Measurements from ENCODE around the gene KRT83. TPM values are rescaled to one million over a fixed set of nuclear protein-coding genes. Genes with fewer than 3 reads are reported as not detected.
"Not testable (repeated sequence)": the region's sequence is repeated elsewhere in the genome, so short reads cannot be mapped to it uniquely, and the experiment has no call there.

KRT83 gene
- total RNA-seq, 2 donors from 2014 or later = not detected

DNA sequence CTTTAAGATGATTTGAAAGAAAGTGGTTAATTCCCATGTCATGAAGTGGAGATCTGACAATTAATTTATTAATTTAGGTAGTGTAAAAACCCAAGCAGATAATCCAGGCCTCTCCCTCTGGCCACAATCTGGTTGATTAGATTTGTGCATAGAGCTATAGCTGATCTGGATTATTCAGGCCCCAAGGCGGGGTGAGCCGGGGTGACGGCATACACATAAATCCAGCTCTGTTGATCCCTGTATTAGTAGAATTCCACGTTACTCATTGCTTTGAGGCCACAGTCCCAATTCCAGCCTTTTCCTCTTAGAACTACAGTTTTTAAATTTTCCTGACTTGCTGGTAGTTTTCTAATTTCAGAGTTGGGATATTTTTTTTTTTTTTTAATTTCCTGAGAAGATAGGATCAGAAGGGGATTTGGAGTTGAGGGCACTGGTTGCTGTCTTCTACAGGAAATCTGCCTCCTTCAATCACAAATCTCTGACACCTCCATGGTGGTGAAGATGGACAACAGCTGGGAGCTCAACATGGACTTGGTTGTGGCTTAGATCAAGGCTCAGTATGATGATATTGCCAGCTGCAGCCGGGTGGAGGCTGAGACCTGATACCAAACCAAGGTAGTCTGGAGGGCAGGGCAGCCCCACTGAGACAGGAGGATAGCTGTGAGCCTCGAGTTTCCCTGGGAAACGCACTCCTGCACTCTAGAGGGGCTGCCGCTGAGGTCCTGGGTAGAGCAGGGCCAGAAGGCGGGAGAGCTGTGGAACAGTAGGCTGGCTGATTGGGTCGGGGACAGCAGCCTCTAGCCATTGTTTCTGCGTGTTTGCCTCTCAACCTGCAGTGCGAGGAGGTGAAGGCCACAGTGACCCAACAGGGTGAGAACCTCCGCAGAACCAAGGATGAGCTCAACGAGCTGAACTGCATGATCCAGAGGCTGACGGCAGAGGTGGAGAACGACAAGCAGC lies 26.6 kb upstream of the KRT83 start:
- no peaks in the 10 kb centered on the region for H3K36me3 Mint-ChIP-seq
- no peaks in the 10 kb centered on the region for H3K9me3 Mint-ChIP-seq
- H3K27ac Mint-ChIP-seq = no peak overlapping the region
- ATAC-seq (no peak), DNase-seq (ENCODE audit: low spot score) (peak; percentile 31)
- peaks cover 15 to 16% of the 10 kb centered on the region in 2 donors for H3K4me1 Mint-ChIP-seq (ENCODE audit: low read depth in 2 of 2)
- H3K27me3 Mint-ChIP-seq = peaks cover 26 to 35% of the 10 kb centered on the region in 2 donors
- H3K4me3 Mint-ChIP-seq = no peak overlapping the region

DNA sequence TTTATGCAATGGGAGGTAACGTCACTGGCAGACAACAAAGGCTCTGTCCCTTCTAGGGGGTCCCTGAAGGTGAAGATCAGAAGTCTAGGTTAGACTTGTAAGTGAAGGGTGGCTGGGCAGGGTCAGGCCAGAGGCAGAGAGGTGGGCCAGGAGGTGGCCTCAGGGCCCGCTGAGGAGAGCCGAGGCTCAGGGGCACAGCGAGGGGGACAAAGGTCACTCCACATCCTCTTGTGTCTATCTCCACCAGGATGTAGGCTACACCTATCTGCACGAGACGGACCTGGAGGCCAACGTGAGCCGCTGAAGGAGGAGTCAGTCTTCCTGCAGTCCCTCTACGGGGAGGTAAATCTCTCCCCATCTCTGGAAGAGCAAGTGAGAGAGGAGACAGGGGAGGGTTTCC lies 25.8 kb upstream of the KRT83 start:
- no peaks in the 10 kb centered on the region for H3K36me3 Mint-ChIP-seq
- DNase-seq (ENCODE audit: low spot score) = peak; percentile 49

DNA sequence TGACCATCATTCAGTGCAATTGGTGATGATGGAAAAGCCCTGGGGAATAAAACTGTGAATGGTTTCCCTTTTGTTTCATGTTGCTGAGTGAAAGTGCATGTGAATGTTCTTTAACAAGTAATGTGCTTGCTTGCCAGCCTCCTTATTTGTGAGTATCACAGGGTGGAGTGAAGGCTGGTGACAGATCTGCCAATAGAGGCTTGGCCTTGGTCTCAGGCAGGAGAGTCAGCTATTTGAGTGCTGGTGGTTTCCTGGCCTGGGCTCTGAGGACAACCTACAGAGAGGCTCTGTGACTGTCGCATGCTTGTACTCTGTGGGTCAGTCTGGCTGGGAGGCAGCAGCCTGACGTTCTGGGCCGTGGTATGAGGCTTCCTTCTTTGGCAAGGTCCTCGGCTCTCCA lies 25.4 kb upstream of the KRT83 start:
- H3K9me3 Mint-ChIP-seq = no peaks in the 10 kb centered on the region
- DNase-seq (ENCODE audit: low spot score) = peak; percentile 1
- H3K36me3 Mint-ChIP-seq = no peaks in the 10 kb centered on the region
- ATAC-seq = no peak
- peaks cover 5 to 7% of the 10 kb centered on the region in 2 donors for H3K4me1 Mint-ChIP-seq (ENCODE audit: low read depth in 2 of 2)
- H3K4me3 Mint-ChIP-seq = no peak overlapping the region
- H3K27ac Mint-ChIP-seq = no peak overlapping the region
- H3K27me3 Mint-ChIP-seq = peaks cover 28 to 30% of the 10 kb centered on the region in 2 donors

More for the DNA sequence above, 25.8 kb upstream of the KRT83 start:
- H3K27ac Mint-ChIP-seq = no peak overlapping the region
- peaks cover 9 to 11% of the 10 kb centered on the region in 2 donors for H3K4me1 Mint-ChIP-seq (ENCODE audit: low read depth in 2 of 2)
- ATAC-seq = no peak
- H3K27me3 Mint-ChIP-seq = peaks cover 26 to 34% of the 10 kb centered on the region in 2 donors
- H3K9me3 Mint-ChIP-seq = no peaks in the 10 kb centered on the region
- H3K4me3 Mint-ChIP-seq = no peak overlapping the region

DNA sequence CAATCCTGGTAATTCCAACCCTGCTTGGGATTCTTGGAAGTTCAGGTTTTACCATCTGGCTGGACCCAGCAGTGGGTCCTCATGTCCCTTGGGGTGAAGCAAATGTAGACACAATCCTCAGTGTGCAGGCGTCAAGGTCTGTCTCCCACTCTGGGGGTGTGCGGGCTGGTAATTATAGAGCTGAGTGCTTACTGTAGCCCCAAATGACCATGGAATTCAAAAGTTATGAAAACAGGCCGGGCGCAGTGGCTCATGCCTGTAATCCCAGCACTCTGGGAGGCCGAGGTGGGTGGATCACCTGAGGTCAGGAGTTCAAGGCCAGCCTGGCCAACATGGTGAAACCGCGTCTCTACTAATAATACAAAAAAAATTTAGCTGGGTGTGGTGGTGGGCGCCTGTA lies 23.8 kb upstream of the KRT83 start:
- H3K9me3 Mint-ChIP-seq; H3K36me3 Mint-ChIP-seq; ATAC-seq; H3K27ac Mint-ChIP-seq; H3K4me3 Mint-ChIP-seq; H3K4me1 Mint-ChIP-seq (ENCODE audit: low read depth in 2 of 2): not testable (repeated sequence)
- H3K27me3 Mint-ChIP-seq = peaks cover 23 to 28% of the 10 kb centered on the region in 2 donors
- peak; percentile 20 for DNase-seq (ENCODE audit: low spot score)

DNA sequence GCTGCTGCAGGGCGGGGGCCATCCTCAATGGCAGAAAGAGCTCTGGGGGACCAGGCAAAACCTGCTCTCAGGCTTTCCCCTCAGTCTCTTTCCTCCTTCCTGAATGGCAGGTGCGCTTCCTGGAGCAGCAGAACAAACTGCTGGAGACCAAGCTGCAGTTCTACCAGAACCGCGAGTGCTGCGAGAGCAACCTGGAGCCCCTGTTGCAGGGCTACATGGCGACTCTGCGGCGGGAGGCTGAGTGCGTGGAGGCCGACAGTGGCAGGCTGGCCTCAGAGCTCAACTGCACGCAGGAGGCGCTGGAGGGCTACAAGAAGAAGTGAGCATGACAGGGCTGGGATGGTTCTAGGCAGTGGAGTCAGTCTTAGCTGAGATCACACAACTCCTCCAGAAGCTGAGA lies 22.9 kb upstream of the KRT83 start:
- H3K27me3 Mint-ChIP-seq = peaks cover 23 to 31% of the 10 kb centered on the region in 2 donors
- H3K36me3 Mint-ChIP-seq = no peaks in the 10 kb centered on the region
- ATAC-seq (no peak), DNase-seq (ENCODE audit: low spot score) (peak; percentile 60)
- H3K4me1 Mint-ChIP-seq (ENCODE audit: low read depth in 2 of 2) = no peaks in the 10 kb centered on the region
- no peak overlapping the region for H3K4me3 Mint-ChIP-seq
- no peak overlapping the region for H3K27ac Mint-ChIP-seq
- H3K9me3 Mint-ChIP-seq = no peaks in the 10 kb centered on the region

DNA sequence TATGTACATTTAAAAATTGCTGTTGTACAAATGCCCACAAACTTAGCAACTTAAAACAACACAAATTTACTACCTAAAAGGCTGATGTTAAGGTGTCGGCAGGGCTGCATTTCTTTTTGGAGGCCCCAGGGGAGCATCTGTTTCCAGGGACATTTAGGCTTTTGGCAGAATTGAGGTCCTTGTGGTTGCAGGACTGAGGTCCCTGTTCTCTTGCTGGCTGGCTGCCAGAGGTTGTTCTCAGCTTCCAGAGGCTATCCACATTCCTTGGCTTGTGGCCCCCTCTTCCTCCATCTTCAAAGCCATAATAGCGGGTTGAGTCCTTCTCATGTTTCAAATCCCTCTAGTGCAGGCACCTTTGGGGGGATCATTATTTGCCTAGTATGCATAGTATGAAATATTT lies 22.4 kb upstream of the KRT83 start:
- peaks cover 0 to 3% of the 10 kb centered on the region in 2 donors for H3K4me1 Mint-ChIP-seq (ENCODE audit: low read depth in 2 of 2)
- H3K27ac Mint-ChIP-seq = no peak overlapping the region
- DNase-seq (ENCODE audit: low spot score) (no peak), ATAC-seq (no peak)
- no peaks in the 10 kb centered on the region for H3K9me3 Mint-ChIP-seq
- H3K36me3 Mint-ChIP-seq = no peaks in the 10 kb centered on the region
- no peak overlapping the region for H3K4me3 Mint-ChIP-seq
- peaks cover 24 to 31% of the 10 kb centered on the region in 2 donors for H3K27me3 Mint-ChIP-seq

DNA sequence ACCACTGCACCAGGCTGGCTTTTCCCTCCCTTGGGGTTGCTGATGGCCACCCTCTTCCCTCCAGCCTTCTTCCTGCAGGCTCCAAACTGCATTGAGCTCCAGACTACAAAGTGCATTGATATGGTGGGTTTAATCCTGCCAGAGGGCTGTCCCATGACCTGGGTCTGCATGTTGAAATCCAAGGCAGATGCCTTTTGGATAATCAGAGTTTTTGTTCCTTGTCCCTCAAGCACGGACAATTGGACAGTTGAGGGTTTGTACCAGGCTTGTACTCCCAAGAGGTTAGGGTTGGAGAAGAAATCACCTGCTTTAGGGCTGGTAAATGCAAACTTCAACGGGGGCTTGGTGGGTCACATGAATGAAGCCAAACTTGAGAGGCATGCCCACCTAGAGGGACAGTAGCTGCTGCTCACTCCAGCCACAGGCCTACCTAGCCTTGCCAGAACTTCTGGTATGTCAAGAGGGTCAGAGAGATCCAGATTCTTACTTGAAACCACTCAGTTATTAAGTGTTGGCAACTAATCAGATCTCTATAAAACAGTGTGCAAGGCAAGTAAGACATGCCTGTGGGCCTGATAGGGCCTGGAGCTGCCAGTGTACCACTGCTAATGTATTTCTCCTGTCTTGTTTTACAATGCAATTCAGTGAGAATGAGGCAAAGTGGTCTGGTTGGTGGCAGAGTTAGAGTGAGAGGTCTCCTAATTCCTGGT lies 21.7 kb upstream of the KRT83 start:
- ATAC-seq = no peak
- DNase-seq (ENCODE audit: low spot score) = peak; percentile 34
- H3K9me3 Mint-ChIP-seq = no peaks in the 10 kb centered on the region
- no peak overlapping the region for H3K27ac Mint-ChIP-seq
- no peaks in the 10 kb centered on the region for H3K36me3 Mint-ChIP-seq
- peaks cover 0 to 3% of the 10 kb centered on the region in 2 donors for H3K4me1 Mint-ChIP-seq (ENCODE audit: low read depth in 2 of 2)
- no peak overlapping the region for H3K4me3 Mint-ChIP-seq
- peaks cover 25 to 30% of the 10 kb centered on the region in 2 donors for H3K27me3 Mint-ChIP-seq

DNA sequence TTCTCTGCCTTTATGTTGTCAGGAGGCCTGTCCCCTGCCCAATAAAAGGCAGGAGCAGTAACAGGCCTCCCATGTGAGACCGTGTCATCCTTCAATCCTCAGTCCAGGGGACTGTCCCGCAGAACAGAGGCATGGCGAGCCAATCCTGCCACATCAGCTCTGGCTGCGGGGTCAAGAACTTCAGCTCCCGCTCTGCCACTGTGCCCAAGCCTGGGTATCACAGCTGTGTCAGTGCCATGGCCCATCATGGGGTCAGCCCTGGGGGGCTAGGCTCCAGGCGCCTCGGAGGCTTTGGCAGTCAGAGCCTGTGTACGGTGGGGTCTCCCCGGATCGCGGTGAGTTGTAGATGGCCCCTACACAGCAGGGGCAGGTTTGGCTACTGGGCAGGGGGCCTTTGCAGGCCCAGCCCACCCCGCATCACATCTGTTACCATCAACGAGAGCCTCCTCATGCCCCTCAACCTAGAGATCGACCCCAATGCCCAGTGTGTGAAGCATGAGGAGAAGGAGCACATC lies 19.9 kb upstream of the KRT83 start:
- H3K4me1 Mint-ChIP-seq (ENCODE audit: low read depth in 2 of 2) = peaks cover 7 to 8% of the 10 kb centered on the region in 2 donors
- ATAC-seq (peak in 1 of 2 donors; percentile 40), DNase-seq (ENCODE audit: low spot score) (peak; percentile 18)
- no peak overlapping the region for H3K27ac Mint-ChIP-seq
- H3K9me3 Mint-ChIP-seq = no peaks in the 10 kb centered on the region
- H3K4me3 Mint-ChIP-seq = no peak overlapping the region
- H3K36me3 Mint-ChIP-seq = no peaks in the 10 kb centered on the region
- peaks cover 27 to 42% of the 10 kb centered on the region in 2 donors for H3K27me3 Mint-ChIP-seq

DNA sequence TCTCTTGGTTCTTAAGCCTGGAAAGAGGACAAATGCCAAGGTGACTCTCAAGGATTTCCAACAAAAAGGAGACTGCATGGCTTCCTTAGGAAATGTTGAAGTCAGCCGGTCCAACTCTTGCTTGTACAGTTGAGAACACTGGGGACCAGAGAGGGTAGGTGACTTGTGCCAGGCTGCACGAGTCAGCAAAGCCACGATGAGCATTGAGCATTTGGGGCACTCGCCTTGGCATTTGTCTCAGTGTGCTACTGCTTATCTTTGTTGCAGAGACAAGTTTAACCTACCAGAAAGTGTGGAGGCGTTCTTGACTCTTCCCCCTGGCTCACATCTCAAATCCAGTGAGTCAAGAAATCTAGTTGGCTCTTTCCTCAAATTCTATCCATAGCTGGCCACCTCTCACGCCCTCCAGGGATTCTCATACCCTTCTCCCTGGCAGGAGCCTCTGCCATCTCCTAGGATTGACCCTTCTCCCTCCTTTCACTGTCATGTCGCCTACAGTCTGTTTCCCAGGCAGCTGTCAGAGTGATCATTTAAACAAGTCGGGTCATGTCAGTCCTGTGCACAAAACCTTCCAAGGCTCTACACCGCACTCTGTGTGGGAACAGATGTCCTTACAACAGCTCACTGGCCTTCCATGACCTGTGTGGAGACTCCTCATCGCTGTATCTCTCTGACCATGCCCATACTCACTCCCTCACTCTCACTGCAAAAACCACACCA lies 17.2 kb upstream of the KRT83 start:
- ATAC-seq (no peak), DNase-seq (ENCODE audit: low spot score) (no peak)
- Mint-ChIP-seq H3K4me3 (no peak overlapping the region), H3K9me3 (no peaks in the 10 kb centered on the region), H3K4me1 (ENCODE audit: low read depth in 2 of 2) (peaks cover 7 to 8% of the 10 kb centered on the region in 2 donors), H3K27ac (peak overlapping the region in 1 of 2 donors; percentile 14), H3K36me3 (no peaks in the 10 kb centered on the region), H3K27me3 (peaks cover 26 to 37% of the 10 kb centered on the region in 2 donors)

DNA sequence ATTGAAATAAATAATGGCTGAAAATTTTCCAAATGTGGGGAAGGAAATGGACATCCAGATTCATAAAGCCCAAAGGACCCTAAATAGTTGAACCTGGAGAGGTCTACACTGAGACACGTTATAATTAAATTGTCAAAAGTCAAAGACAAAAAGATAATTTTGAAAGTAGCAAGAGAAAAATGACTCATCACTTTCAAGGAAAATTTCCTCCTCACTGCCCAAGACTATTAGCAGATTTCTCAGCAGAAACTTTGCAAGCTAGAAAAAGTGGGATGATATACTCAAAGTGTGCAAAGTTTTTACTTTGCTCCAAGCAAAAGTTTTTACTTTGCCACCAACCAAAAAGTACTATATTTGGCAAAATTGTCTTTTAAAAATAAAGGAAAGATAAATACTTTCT lies 15.9 kb upstream of the KRT83 start:
- H3K27ac Mint-ChIP-seq = no peak overlapping the region
- peak overlapping the region; percentile 31 for H3K4me3 Mint-ChIP-seq
- peaks cover 7 to 8% of the 10 kb centered on the region in 2 donors for H3K4me1 Mint-ChIP-seq (ENCODE audit: low read depth in 2 of 2)
- no peaks in the 10 kb centered on the region for H3K9me3 Mint-ChIP-seq
- no peaks in the 10 kb centered on the region for H3K36me3 Mint-ChIP-seq
- DNase-seq (ENCODE audit: low spot score) (no peak), ATAC-seq (no peak)
- peaks cover 29 to 45% of the 10 kb centered on the region in 2 donors for H3K27me3 Mint-ChIP-seq

DNA sequence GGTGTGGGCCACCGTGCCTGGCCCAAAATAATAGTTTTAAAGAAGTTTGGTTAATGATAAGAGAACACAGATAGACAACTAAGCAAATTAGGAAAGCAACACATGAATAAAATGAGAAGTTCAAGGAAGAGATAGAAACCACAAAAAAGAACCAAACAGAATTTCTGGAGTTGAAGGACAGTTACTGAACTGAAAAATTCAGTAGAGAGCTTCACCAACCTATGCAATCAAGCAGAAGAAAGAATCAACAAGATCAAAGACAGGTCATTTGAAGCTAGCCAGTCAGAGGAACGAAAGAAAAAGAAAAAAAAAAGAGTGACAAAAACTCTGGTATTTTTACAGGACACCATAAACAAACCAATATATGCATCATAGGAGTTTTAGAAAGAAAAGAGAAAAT lies 15.4 kb upstream of the KRT83 start:
- ATAC-seq = no peak
- Mint-ChIP-seq H3K27me3 (peaks cover 30 to 49% of the 10 kb centered on the region in 2 donors), H3K27ac (no peak overlapping the region), H3K4me3 (peak overlapping the region; percentile 31), H3K4me1 (ENCODE audit: low read depth in 2 of 2) (peaks cover 7 to 8% of the 10 kb centered on the region in 2 donors), H3K36me3 (no peaks in the 10 kb centered on the region), H3K9me3 (no peaks in the 10 kb centered on the region)
- no peak for DNase-seq (ENCODE audit: low spot score)

DNA sequence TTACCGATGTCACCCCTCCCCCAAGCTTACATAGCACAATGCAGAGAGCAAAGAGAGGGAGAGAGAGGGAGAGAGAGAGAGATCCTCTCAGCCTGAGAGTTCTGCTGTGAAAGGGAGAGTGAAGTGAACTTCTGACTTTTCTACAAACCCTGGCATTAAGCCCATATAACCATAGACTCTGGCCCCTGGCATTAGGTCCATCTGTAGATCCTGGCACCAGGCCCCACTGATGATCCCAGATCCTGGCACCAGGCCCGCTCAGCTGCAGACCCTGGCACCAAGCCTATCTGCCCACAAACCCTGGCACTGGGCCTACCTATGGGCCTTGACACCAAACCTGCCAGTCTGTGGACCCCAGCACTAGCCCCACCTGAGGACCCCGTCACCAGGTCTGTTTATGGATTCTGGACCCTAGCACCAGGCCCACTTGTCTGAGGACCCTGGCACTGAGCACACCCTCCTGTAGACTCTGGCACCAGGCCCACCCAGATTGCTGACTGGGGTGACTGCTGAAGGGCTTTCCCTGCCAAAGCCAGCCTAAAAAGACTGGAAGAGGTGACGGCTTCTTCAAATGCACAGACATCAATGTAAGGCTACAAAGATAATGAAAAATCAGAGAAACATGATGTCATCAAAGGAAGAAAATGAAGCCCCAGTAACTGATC lies 14.5 kb upstream of the KRT83 start:
- H3K4me3 Mint-ChIP-seq = no peak overlapping the region
- no peaks in the 10 kb centered on the region for H3K9me3 Mint-ChIP-seq
- H3K4me1 Mint-ChIP-seq (ENCODE audit: low read depth in 2 of 2) = peaks cover 7 to 8% of the 10 kb centered on the region in 2 donors
- ATAC-seq (peak in 1 of 2 donors; percentile 31), DNase-seq (ENCODE audit: low spot score) (no peak)
- no peak overlapping the region for H3K27ac Mint-ChIP-seq
- no peaks in the 10 kb centered on the region for H3K36me3 Mint-ChIP-seq
- peaks cover 33 to 51% of the 10 kb centered on the region in 2 donors for H3K27me3 Mint-ChIP-seq

DNA sequence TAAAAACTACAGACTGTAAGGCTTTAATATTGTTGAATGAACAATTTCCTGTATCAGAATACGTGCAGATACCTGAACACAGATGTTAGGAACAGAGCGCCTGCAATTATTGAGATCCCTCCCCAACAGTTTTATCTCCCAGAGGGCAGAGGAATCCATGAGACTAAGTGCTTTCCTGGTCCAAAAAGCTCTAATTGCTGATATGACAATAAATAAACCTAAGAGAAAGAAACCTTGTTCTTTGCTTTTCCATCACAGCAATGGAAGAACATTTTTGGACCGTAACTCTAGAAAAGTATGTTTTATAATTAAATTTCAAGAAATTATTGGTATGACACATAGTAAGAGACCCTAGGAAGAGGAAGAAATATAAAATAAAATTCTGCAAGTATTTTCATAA lies 13.0 kb upstream of the KRT83 start:
- H3K4me1 Mint-ChIP-seq (ENCODE audit: low read depth in 2 of 2) = peaks cover 7 to 8% of the 10 kb centered on the region in 2 donors
- H3K27ac Mint-ChIP-seq = no peak overlapping the region
- H3K4me3 Mint-ChIP-seq = no peak overlapping the region
- no peak for ATAC-seq
- DNase-seq (ENCODE audit: low spot score) = no peak
- no peaks in the 10 kb centered on the region for H3K9me3 Mint-ChIP-seq
- peaks cover 32 to 44% of the 10 kb centered on the region in 2 donors for H3K27me3 Mint-ChIP-seq
- no peaks in the 10 kb centered on the region for H3K36me3 Mint-ChIP-seq
